Sigmoid colon (tissue), 4 donors: Measurements from ENCODE around the gene DACT2.

ENCODE experiments used
- POLR2A ChIP-seq, 2 donors: fragments of 450-650 bp; IDR thresholded peaks; one replicate each; pipeline ENCODE4 v1.6.1; 2016; ENCODE audit warnings: antibody characterized with exemption in 2 of 2, mild to moderate bottlenecking in 2 of 2, moderate library complexity in 2 of 2
- POLR2AphosphoS5 ChIP-seq, 4 donors: sonication (generic); formaldehyde crosslinking; IDR thresholded peaks; one replicate each; pipeline ENCODE4 v1.6.1; 2017; ENCODE audit warnings: antibody characterized with exemption in 4 of 4
- TF ChIP-seq, protein P1 (sequence below), 4 experiments: fragments of 450-650 bp in 3 of 4; fragments of 200-600 bp in 1 of 4; IDR thresholded peaks; one replicate each; pipeline ENCODE4 v1.5.1; 2016 to 2019; ENCODE audit warnings: antibody characterized with exemption in 4 of 4, mild to moderate bottlenecking in 3 of 4, moderate library complexity in 2 of 4

DNA sequence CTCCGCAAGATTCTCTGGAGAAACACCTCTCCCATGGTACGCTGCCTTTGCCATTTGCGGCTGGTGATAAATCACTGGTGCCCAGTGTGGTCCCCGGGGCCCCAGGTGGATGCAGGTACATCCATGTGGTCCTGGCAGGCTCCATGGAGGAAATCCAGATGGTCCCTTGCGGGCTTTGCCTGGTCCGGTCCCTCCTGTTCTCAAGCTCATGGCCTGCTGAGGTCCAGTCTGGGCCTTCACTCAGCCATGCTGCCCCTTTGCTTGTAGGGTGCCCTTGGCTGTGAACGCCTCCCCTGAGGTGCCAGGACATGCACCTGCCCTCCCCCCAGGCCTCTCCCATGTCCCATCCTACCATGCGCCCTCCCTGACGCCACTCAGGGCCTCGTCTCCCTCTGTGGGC is 21.2 kb upstream of the DACT2 start:
- TF ChIP-seq, protein P1, sequence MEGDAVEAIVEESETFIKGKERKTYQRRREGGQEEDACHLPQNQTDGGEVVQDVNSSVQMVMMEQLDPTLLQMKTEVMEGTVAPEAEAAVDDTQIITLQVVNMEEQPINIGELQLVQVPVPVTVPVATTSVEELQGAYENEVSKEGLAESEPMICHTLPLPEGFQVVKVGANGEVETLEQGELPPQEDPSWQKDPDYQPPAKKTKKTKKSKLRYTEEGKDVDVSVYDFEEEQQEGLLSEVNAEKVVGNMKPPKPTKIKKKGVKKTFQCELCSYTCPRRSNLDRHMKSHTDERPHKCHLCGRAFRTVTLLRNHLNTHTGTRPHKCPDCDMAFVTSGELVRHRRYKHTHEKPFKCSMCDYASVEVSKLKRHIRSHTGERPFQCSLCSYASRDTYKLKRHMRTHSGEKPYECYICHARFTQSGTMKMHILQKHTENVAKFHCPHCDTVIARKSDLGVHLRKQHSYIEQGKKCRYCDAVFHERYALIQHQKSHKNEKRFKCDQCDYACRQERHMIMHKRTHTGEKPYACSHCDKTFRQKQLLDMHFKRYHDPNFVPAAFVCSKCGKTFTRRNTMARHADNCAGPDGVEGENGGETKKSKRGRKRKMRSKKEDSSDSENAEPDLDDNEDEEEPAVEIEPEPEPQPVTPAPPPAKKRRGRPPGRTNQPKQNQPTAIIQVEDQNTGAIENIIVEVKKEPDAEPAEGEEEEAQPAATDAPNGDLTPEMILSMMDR (IDR thresholded peaks at IDR 0.05) = no peak
- TF ChIP-seq POLR2AphosphoS5 (IDR thresholded peaks at IDR 0.05) (no peak), POLR2A (IDR thresholded peaks at IDR 0.05) (no peak)
